ENCODE measurements around the gene ULK4. TPM values are rescaled to one million over a fixed set of nuclear protein-coding genes. Genes with fewer than 3 reads are reported as not detected.

ULK4 gene
- total and polyA plus RNA-seq, 2 of the 4 experiments (the other 2 are of a cell fraction): 2.7 to 5.0 TPM

- Histone ChIP-seq H2BK20ac (ENCODE audit: low read depth, low read length) (no peak overlapping the region), H3K4me2 (ENCODE audit: low read depth, low read length) (no peak overlapping the region), H2BK15ac (ENCODE audit: low read depth, low read length) (no peak overlapping the region), H2AK9ac (replicated peaks; ENCODE audit: low read depth, low read length, poor library complexity) (no peak overlapping the region), H2BK120ac (ENCODE audit: low read depth, low read length) (no peak overlapping the region), H3K9me1 (ENCODE audit: insufficient read depth, low read length) (no peaks in the 10 kb centered on the region), H3K4ac (ENCODE audit: low read depth, low read length) (no peak overlapping the region), H3K18ac (ENCODE audit: low read depth, low read length) (no peak overlapping the region), H3K27ac (ENCODE audit: insufficient read depth, low read length) (no peak overlapping the region), H3K27me3 (ENCODE audit: control insufficient read depth, insufficient read depth, low read length) (no peaks in the 10 kb centered on the region), H4K5ac (ENCODE audit: low read depth, low read length) (no peak overlapping the region), H3K9me3 (ENCODE audit: control insufficient read depth, insufficient read depth, low read length) (no peaks in the 10 kb centered on the region), H3K36me3 (ENCODE audit: control insufficient read depth, insufficient read depth, low read length) (no peaks in the 10 kb centered on the region), H3K14ac (replicated peaks; ENCODE audit: low read depth, low read length) (no peak overlapping the region), H4K20me1 (ENCODE audit: insufficient read depth, low read length) (no peaks in the 10 kb centered on the region), H3K79me1 (ENCODE audit: low read depth in 1 of 2, low read length in 2 of 2) (no peaks in the 10 kb centered on the region), H3K4me3 (ENCODE audit: insufficient read depth, low read depth, low read length) (no peak overlapping the region), H4K91ac (ENCODE audit: insufficient read depth, low read depth, low read length) (no peak overlapping the region), H2AK5ac (ENCODE audit: low read depth, low read length) (no peak overlapping the region), H3K23ac (ENCODE audit: low read depth, low read length) (no peak overlapping the region), H3K9ac (ENCODE audit: low read depth, low read length) (no peak overlapping the region), H4K8ac (ENCODE audit: low read depth in 2 of 2, low read length in 2 of 2) (no peak overlapping the region), H2BK5ac (ENCODE audit: low read depth, low read length, poor library complexity, severe bottlenecking) (no peak overlapping the region), H2AFZ (replicated peaks; ENCODE audit: low read length, poor library complexity) (no peak overlapping the region), H3K4me1 (ENCODE audit: control insufficient read depth, insufficient read depth, low read length) (no peaks in the 10 kb centered on the region), H3K56ac (ENCODE audit: extremely low read depth, insufficient read depth, low read length) (no peak overlapping the region)
- TF ChIP-seq POLR2A (IDR thresholded peaks at IDR 0.05; ENCODE audit: low read depth, low read length) (no peak), USF2 (IDR thresholded peaks at IDR 0.05; ENCODE audit: low read depth, low read length) (no peak), ELK1 (IDR thresholded peaks at IDR 0.05; ENCODE audit: borderline replicate concordance, low read depth, low read length) (no peak), CTCF (conservative IDR thresholded peaks at IDR 0.05; ENCODE audit: low read depth, low read length) (no peak), NFE2L2 (IDR thresholded peaks at IDR 0.05; ENCODE audit: low read depth, low read length) (no peak), SMC3 (IDR thresholded peaks at IDR 0.05; ENCODE audit: low read depth, low read length) (no peak)
- CTCF ChIA-PET: no interaction called here
- dilution Hi-C loops (cut with HindIII; ENCODE audit: low sequenced_read_pairs, unreplicated experiment): no loop called here
- no CpG with 5 or more reads among the region's 5 CpGs for WGBS, 2 experiments (ENCODE audit: extremely low coverage in 2 of 2, insufficient read length in 1 of 2)
- in situ Hi-C loops (cut with MboI; ENCODE audit: low sequenced_read_pairs): no loop called here
- DNase-seq (no peak), ATAC-seq (ENCODE audit: low read depth) (no peak)
- BruUV-seq (replicated peaks): no TSS peak
- POLR2A ChIA-PET (ENCODE audit: unreplicated experiment): no interaction called here
- intact Hi-C loops (cut with micrococcal nuclease): no loop called here
Measured at GRCh38 chr3:41593774-41594173, 368.1 kb downstream of the ULK4 start.
